AG04449 (cell line): ENCODE results near the gene GRPEL2.

Experiments used
- CTCF ChIA-PET: fragments of 350-600 bp; formaldehyde crosslinking; extraction: SDS; loops from one replicate; lab custom pipeline; 2021; ENCODE audit warnings: antibody characterized with exemption; lab: Yijun Ruan, JAX
- POLR2A ChIA-PET: fragments of 400-600, 350-600 bp; formaldehyde crosslinking; extraction: SDS; loops from one replicate; lab custom pipeline; 2020; ENCODE audit warnings: antibody characterized with exemption, inconsistent platforms; lab: Yijun Ruan, JAX
- DNase-seq: peaks from one replicate; pipeline ENCODE4 v3.0.0-alpha.2; 2010; ENCODE audit warnings: low read depth, low spot score
- H3K4me3 ChIP-seq: 2 replicates; pipeline ENCODE4 v1.5.1; 2011; ENCODE audit warnings: low read depth, mild to moderate bottlenecking, control low read depth, low read length
- CTCF ChIP-seq: IDR thresholded peaks from one replicate; pipeline ENCODE4 v1.5.1; 2011; ENCODE audit warnings: mild to moderate bottlenecking, moderate library complexity, low read length, control low read depth, inconsistent platforms; ENCODE audit not compliant: insufficient read depth; ENCODE audit errors: missing control alignments

GRPEL2 gene

GRCh38 chr5:149352169-149352568, 6.9 kb downstream of the GRPEL2 start:
- no peak for DNase-seq
- ChIA-PET POLR2A (no interaction called here), CTCF (interaction anchor here (0.6 to 18.7 kb wide), 4 partner anchors 17 to 639 kb away, joined by 3 to 308 read pairs (median 4); no protein-coding TSS in a partner anchor)
- H3K4me3 ChIP-seq: no peak overlapping the region
- TF ChIP-seq CTCF: no peak

- ChIA-PET CTCF (interaction anchor here (1.9 to 18.7 kb wide), 2 partner anchors 15 to 211 kb away, joined by 5 to 308 read pairs; no protein-coding TSS in a partner anchor), POLR2A (no interaction called here)
Observed at GRCh38 chr5:149353911-149354310, 8.6 kb downstream of the GRPEL2 start.

GRCh38 chr5:149355688-149356087, 10.4 kb downstream of the GRPEL2 start:
- H3K4me3 ChIP-seq: no peak overlapping the region
- CTCF ChIA-PET: interaction anchor here (1.1 to 18.7 kb wide), 4 partner anchors 8 to 78 kb away, joined by 3 to 308 read pairs (median 8); partner anchors contain the start of gene GRPEL2
- no peak for DNase-seq
- TF ChIP-seq CTCF: no peak
- POLR2A ChIA-PET: interaction anchor here (0.7 to 1.9 kb wide), 3 partner anchors 10 to 89 kb away, joined by 4 to 7 read pairs (median 4); partner anchors contain the start of gene GRPEL2

More at GRCh38 chr5:149353911-149354310, 8.6 kb downstream of the GRPEL2 start:
- no peak overlapping the region for H3K4me3 ChIP-seq
- no peak for DNase-seq
- TF ChIP-seq CTCF: no peak

- CTCF ChIA-PET: interaction anchor here (1.1 to 18.7 kb wide), 4 partner anchors 9 to 78 kb away, joined by 3 to 308 read pairs (median 8); partner anchors contain the start of gene GRPEL2
- POLR2A ChIA-PET: interaction anchor here (1.4 to 1.9 kb wide), 2 partner anchors 10 to 11 kb away, joined by 4 to 7 read pairs; partner anchors contain the start of gene GRPEL2
- no peak for TF ChIP-seq CTCF
- DNase-seq: no peak
- H3K4me3 ChIP-seq: no peak overlapping the region
Observed at GRCh38 chr5:149356391-149356790, 11.1 kb downstream of the GRPEL2 start.

GRCh38 chr5:149357370-149358293, 12.3 kb downstream of the GRPEL2 start, which contains the start of gene PCYOX1L:
TSS of gene PCYOX1L (plus strand) at chr5:149358046. CDS start at chr5:149358069, 23 bp downstream.
- no peak for TF ChIP-seq CTCF
- POLR2A ChIA-PET: interaction anchor here (0.9 to 1.8 kb wide), 7 partner anchors 10 to 220 kb away, joined by 3 to 19 read pairs (median 5); partner anchors contain the start of gene GRPEL2
- CTCF ChIA-PET: interaction anchor here (0.6 to 18.7 kb wide), 12 partner anchors 8 to 207 kb away, joined by 3 to 308 read pairs (median 4); partner anchors contain the start of gene GRPEL2
- H3K4me3 ChIP-seq: peak within 1 kb of the TSS; percentile 73
- DNase-seq: peak; percentile 63
